Psoas muscle (tissue), 8 donors: ENCODE data around the gene FKBP11. TPM values are rescaled to one million over a fixed set of nuclear protein-coding genes. Genes with fewer than 3 reads are reported as not detected.

Source experiments
- ATAC-seq, 4 donors: fragments of 200-7000 bp; cut with Tn5 transposase; one replicate each; pipeline ENCODE4 v1.9.1; 2020; ENCODE audit warnings: moderate library complexity in 3 of 4, mild to moderate bottlenecking in 2 of 4
- DNase-seq, 2 donors: peaks; one replicate each; pipeline ENCODE4 v3.0.0-alpha.2; 2020
- H3K27ac ChIP-seq: fragments of 200-600 bp; one replicate; pipeline ENCODE4 v1.8.0; 2022
- H3K27me3 ChIP-seq, 3 donors: fragments of 200-600 bp in 1 of 3; one replicate each; pipeline versions ENCODE4 v1.6.1 to v1.8.0; 2013 to 2022; ENCODE audit warnings: low read length in 2 of 3, mild to moderate bottlenecking in 2 of 3, moderate library complexity in 1 of 3; ENCODE audit not compliant: insufficient read depth in 3 of 3
- H3K36me3 ChIP-seq, 2 donors: fragments of 200-600 bp in 1 of 2; one replicate each; pipeline versions ENCODE4 v1.6.1 to v1.8.0; 2013 to 2022; ENCODE audit warnings: low read depth in 1 of 2, mild to moderate bottlenecking in 1 of 2, moderate library complexity in 1 of 2; ENCODE audit not compliant: insufficient read depth in 1 of 2
- H3K4me1 ChIP-seq: fragments of 200-600 bp; one replicate; pipeline ENCODE4 v1.8.0; 2022
- H3K4me3 ChIP-seq: fragments of 200-600 bp; one replicate; pipeline ENCODE4 v1.8.0; 2022; ENCODE audit warnings: mild to moderate bottlenecking
- H3K9me3 ChIP-seq: fragments of 200-600 bp; one replicate; pipeline ENCODE4 v1.8.0; 2022
- WGBS, 3 donors: extraction: QIAGEN DNeasy Blood & Tissue Kit; methylation state at CpG; one replicate each; pipeline versions ENCODE4 v1.1.6 to v1.1.7; 2013; 5-methylcytosine and 5-hydroxymethylcytosine counted together
- intact Hi-C, 2 donors: fragments of 100-400 bp; cut with DNase I; formaldehyde crosslinking; loops; one replicate each; pipeline versions ENCODE4 v1.11.0 to v1.14.2; 2022
- polyA plus RNA-seq, 3 donors: library from polyadenylated mRNA; stranded (reverse); fragments of 200-250 nt; gene quantifications; one replicate each; pipeline ENCODE4 v1.2.3, GENCODE V29; 2013
- total RNA-seq, 4 donors: library from RNA; stranded (reverse); fragmentation: NEBNext Ultra II Directional in 2 of 4; extraction: Animal tissue kit (Norgen Biotek cat#: 25700) in 2 of 4; gene quantifications; one replicate each; pipeline versions ENCODE4 v1.2.1 to v1.2.4, GENCODE V29; 2021 to 2023
- TF ChIP-seq, protein P1 (sequence below): fragments of 200-600 bp; IDR thresholded peaks from one replicate; pipeline ENCODE4 v1.8.0; 2022; ENCODE audit warnings: antibody characterized with exemption
- donor health status: healthy with polysubstance abuse.
- donor health status: DM: no; HTN: no; CAD: no; lungs with moderate emphysema.
- donor health status: Bipolar disorder and iron deficiency.
- donor health status: healthy.
- donor health status: DM: yes; HTN: yes; CAD: no.
- donor health status: DM: no; HTN: no; CAD: no.
- donor health status: DM: no; HTN: no; CAD: no.
- donor health status: DM: yes; HTN: yes; CAD: no.

Gene FKBP11
- total and polyA plus RNA-seq, 7 donors: 1.6 to 7.8 (median 2.6) TPM

DNA sequence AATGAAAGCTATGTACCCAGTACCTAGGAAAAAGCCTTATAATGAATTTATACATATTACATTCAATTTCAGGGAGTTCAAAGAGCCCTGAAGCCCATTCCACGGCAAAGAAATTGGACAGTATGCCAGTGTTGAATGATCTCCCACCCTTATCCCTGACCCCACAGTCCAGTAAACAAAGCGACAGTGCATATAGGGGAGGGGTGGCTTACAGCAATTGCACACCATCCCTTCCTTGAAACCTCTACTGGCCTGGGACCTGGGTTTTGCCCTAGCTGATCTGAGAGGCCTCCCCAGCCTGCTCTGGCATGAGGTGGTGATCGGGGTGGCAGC, 42.4 kb downstream of the FKBP11 start:
- Histone ChIP-seq H3K9me3 (no peaks in the 10 kb centered on the region), H3K4me1 (no peaks in the 10 kb centered on the region), H3K36me3 (no peaks in the 10 kb centered on the region), H3K27ac (no peak overlapping the region), H3K4me3 (no peak overlapping the region), H3K27me3 (peaks cover 0 to 10% (median 0%) of the 10 kb centered on the region in 3 donors)
- TF ChIP-seq, protein P1, sequence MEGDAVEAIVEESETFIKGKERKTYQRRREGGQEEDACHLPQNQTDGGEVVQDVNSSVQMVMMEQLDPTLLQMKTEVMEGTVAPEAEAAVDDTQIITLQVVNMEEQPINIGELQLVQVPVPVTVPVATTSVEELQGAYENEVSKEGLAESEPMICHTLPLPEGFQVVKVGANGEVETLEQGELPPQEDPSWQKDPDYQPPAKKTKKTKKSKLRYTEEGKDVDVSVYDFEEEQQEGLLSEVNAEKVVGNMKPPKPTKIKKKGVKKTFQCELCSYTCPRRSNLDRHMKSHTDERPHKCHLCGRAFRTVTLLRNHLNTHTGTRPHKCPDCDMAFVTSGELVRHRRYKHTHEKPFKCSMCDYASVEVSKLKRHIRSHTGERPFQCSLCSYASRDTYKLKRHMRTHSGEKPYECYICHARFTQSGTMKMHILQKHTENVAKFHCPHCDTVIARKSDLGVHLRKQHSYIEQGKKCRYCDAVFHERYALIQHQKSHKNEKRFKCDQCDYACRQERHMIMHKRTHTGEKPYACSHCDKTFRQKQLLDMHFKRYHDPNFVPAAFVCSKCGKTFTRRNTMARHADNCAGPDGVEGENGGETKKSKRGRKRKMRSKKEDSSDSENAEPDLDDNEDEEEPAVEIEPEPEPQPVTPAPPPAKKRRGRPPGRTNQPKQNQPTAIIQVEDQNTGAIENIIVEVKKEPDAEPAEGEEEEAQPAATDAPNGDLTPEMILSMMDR: no peak
- ATAC-seq (no peak), DNase-seq (no peak)
- WGBS, 3 donors: 73 to 88% (median 79%) methylated on average over 3 of the region's 3 CpGs
- intact Hi-C loops: no loop called here

DNA sequence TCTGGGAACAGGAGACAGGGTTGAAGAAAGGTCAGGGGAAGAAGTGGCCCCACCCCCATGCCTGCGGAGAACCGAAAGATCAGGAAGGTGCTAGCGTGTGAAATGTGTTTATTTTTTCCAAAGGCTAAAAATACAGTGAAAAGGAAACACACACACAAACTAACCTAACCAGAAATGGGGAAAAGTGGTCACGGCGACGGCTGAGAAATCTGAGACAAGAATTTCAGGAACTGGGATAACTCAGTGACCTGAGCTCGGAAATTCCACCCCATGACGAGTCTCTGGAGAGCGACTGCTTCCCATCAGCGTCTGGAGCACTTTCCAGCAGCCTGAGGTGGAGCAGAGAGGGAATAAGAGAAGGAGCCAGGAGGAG, 43.0 kb downstream of the FKBP11 start:
- Histone ChIP-seq H3K4me3 (peak overlapping the region; percentile 38), H3K4me1 (no peaks in the 10 kb centered on the region), H3K27me3 (peaks cover 0 to 10% (median 0%) of the 10 kb centered on the region in 3 donors), H3K9me3 (no peaks in the 10 kb centered on the region), H3K27ac (no peak overlapping the region), H3K36me3 (no peaks in the 10 kb centered on the region)
- intact Hi-C loops: no loop called here
- ATAC-seq (no peak), DNase-seq (no peak)
- TF ChIP-seq, protein P1: no peak
- 19 to 24% (median 20%) methylated on average over 10 of the region's 10 CpGs for WGBS, 3 donors

DNA sequence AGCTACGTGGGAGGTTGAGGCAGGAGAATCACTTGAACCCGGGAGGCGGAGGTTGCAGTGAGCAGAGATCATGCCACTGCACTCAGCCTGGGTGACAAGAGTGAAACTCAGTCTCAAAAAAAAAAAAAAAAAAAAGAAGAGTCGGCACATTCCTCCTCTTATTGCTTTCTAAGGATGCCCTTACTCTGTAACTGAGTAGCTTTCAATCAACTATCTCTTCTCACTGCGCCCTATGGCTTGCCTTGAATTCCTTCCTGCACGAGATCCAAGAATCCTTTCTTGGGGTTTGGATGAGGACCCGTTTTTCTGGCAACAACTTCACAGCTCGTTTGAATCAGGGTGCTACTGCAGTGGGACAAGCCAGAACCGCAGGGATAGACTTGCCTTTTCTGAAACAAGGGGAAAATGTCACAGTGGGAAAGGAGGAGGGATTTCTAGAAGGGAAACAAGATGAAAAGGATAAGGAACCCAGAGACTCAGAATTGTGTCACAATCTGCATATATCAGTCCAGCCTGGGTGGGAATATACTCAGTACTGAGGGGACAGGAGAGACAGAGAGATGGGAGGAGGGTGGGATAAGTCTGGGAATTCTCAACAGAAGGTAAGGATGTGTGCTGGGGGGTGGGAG, 43.5 kb downstream of the FKBP11 start:
- Histone ChIP-seq H3K4me3 (peak overlapping the region; percentile 38), H3K27ac (no peak overlapping the region), H3K4me1 (no peaks in the 10 kb centered on the region), H3K36me3 (no peaks in the 10 kb centered on the region), H3K27me3 (peaks cover 0 to 10% (median 0%) of the 10 kb centered on the region in 3 donors), H3K9me3 (no peaks in the 10 kb centered on the region)
- ATAC-seq (no peak), DNase-seq (no peak)
- 30 to 34% (median 31%) methylated on average over 9 of the region's 9 CpGs for WGBS, 3 donors
- TF ChIP-seq, protein P1: no peak
- intact Hi-C loops: no loop called here

DNA sequence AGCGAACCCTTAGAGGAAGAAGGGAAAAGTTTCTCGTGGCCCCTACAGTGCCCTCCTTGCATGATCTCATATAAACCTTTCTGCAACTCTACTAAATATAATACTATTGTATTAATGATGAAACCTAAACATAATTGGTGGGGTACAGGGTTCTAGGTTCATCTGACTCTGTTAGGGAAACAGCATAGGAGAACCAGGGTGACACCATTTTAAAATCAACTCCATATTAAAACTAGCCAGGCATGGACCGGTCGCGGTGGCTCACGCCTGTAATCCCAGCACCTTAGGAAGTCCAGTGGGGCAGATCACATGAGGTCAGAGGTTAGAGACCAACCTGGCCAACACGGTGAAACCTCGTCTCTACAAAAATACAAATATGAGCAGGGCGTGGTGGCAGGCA, 44.6 kb downstream of the FKBP11 start:
- H3K27me3 ChIP-seq: peaks cover 0 to 10% (median 0%) of the 10 kb centered on the region in 3 donors
- intact Hi-C loops: no loop called here
- H3K4me3 ChIP-seq: no peak overlapping the region
- H3K4me1 ChIP-seq: no peaks in the 10 kb centered on the region
- no peaks in the 10 kb centered on the region for H3K9me3 ChIP-seq
- TF ChIP-seq, protein P1: no peak
- H3K27ac ChIP-seq: no peak overlapping the region
- no peak for ATAC-seq
- no peaks in the 10 kb centered on the region for H3K36me3 ChIP-seq
- WGBS, 3 donors: 75 to 78% (median 77%) methylated on average over 9 of the region's 9 CpGs
- no peak for DNase-seq

DNA sequence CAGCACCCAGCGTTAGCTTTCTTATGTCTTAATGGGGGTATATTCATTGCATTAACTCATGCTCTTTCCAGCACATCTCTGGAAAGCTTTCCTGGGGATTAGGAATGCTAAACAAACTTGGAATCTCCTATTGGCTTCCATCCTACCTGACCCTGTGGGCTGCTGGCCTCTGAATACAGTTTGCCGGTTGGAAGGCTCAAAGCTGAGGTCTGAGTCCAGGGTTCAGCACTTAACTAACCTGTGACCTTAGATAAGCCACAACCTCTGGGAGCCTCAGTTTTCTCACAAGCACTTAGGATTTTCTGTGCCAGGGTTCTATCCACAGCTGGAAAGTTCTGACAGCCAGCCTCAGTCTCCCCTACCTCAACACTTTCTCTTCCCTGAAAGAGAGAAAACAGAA, 46.7 kb downstream of the FKBP11 start:
- TF ChIP-seq, protein P1: no peak
- ATAC-seq (no peak), DNase-seq (no peak)
- Histone ChIP-seq H3K27me3 (peaks cover 0 to 10% (median 0%) of the 10 kb centered on the region in 3 donors), H3K4me1 (no peaks in the 10 kb centered on the region), H3K36me3 (no peaks in the 10 kb centered on the region), H3K4me3 (no peak overlapping the region), H3K9me3 (no peaks in the 10 kb centered on the region), H3K27ac (no peak overlapping the region)
- intact Hi-C loops: no loop called here
- 75 to 82% (median 77%) methylated on average over 2 of the region's 2 CpGs for WGBS, 3 donors
